NT2/D1 (cell line): Measurements from ENCODE around the gene SNIP1.
"Not testable (repeated sequence)": the region's sequence is repeated elsewhere in the genome, so short reads cannot be mapped to it uniquely, and the experiment has no call there.

Source experiments
- SUZ12 ChIP-seq: IDR thresholded peaks from 2 replicates; pipeline ENCODE4 v1.6.1; 2011; ENCODE audit not compliant: insufficient read length, insufficient read depth; ENCODE audit errors: extremely low read depth
- YY1 ChIP-seq: IDR thresholded peaks from 2 replicates; pipeline ENCODE4 v1.6.1; 2011; ENCODE audit not compliant: insufficient read length, insufficient read depth
- ZNF274 ChIP-seq: IDR thresholded peaks from 2 replicates; pipeline ENCODE4 v1.6.1; 2011; ENCODE audit warnings: mild to moderate bottlenecking, low read depth, low read length

- not testable (repeated sequence) for TF ChIP-seq SUZ12, ZNF274, YY1
These were observed 21.5 kb downstream of the SNIP1 start for GRCh38 chr1:37532418-37533156.
